ENCODE measurements around the gene SUMF1. TPM values are rescaled to one million over a fixed set of nuclear protein-coding genes. Genes with fewer than 3 reads are reported as not detected.
"Not testable (repeated sequence)": the region's sequence is repeated elsewhere in the genome, so short reads cannot be mapped to it uniquely, and the experiment has no call there.

SUMF1 gene
- total and polyA plus RNA-seq, 12 donors, result 8.0 to 109 (median 39.0) TPM

GRCh38 chr3:4334548-4334947, 132.5 kb downstream of the SUMF1 start:
- no peaks in the 10 kb centered on the region for H3K36me3 ChIP-seq (replicated peaks in 1 of 2)
- H3K9me3 ChIP-seq (replicated peaks in 1 of 3), result no peaks in the 10 kb centered on the region
- 34 to 62% (median 53%) methylated on average over 1 of the region's 1 CpG for WGBS, 4 donors
- TF ChIP-seq CTCF (IDR thresholded peaks at IDR 0.05) (no peak), POLR2A (IDR thresholded peaks at IDR 0.05) (no peak)
- H3K27ac ChIP-seq, result no peak overlapping the region
- no peaks in the 10 kb centered on the region for H3K4me1 ChIP-seq (replicated peaks in 1 of 2)
- DNase-seq, result no peak
- H3K27me3 ChIP-seq, result no peaks in the 10 kb centered on the region
- intact Hi-C loops (cut with DNase I), result no loop called here
- no peak overlapping the region for H3K4me3 ChIP-seq

GRCh38 chr3:4332991-4333390, 134.1 kb downstream of the SUMF1 start:
- no peak for DNase-seq
- Histone ChIP-seq H3K27ac (no peak overlapping the region), H3K4me3 (no peak overlapping the region), H3K27me3 (no peaks in the 10 kb centered on the region), H3K36me3 (replicated peaks in 1 of 2) (no peaks in the 10 kb centered on the region), H3K9me3 (replicated peaks in 1 of 3) (no peaks in the 10 kb centered on the region), H3K4me1 (replicated peaks in 1 of 2) (no peaks in the 10 kb centered on the region)
- TF ChIP-seq POLR2A (IDR thresholded peaks at IDR 0.05), result no peak
- no peak for TF ChIP-seq CTCF (IDR thresholded peaks at IDR 0.05)
- 86 to 93% (median 90%) methylated on average over 2 to 3 of the region's 3 CpGs for WGBS, 4 donors
- intact Hi-C loops (cut with DNase I), result no loop called here

GRCh38 chr3:4332574-4332973, 134.5 kb downstream of the SUMF1 start:
- 76 to 95% (median 90%) methylated on average over 3 of the region's 3 CpGs for WGBS, 4 donors
- no peaks in the 10 kb centered on the region for H3K9me3 ChIP-seq (replicated peaks in 1 of 3)
- H3K4me3 ChIP-seq, result no peak overlapping the region
- no peaks in the 10 kb centered on the region for H3K36me3 ChIP-seq (replicated peaks in 1 of 2)
- H3K4me1 ChIP-seq (replicated peaks in 1 of 2), result no peaks in the 10 kb centered on the region
- no peaks in the 10 kb centered on the region for H3K27me3 ChIP-seq
- TF ChIP-seq CTCF (IDR thresholded peaks at IDR 0.05) (no peak), POLR2A (IDR thresholded peaks at IDR 0.05) (no peak)
- intact Hi-C loops (cut with DNase I), result no loop called here
- no peak for DNase-seq
- H3K27ac ChIP-seq, result no peak overlapping the region

- WGBS, 4 donors, result 93 to 94% (median 94%) methylated on average over 1 of the region's 1 CpG
- TF ChIP-seq CTCF (IDR thresholded peaks at IDR 0.05) (no peak), POLR2A (IDR thresholded peaks at IDR 0.05) (no peak)
- Histone ChIP-seq H3K4me3 (no peak overlapping the region), H3K27me3 (no peaks in the 10 kb centered on the region), H3K9me3 (replicated peaks in 1 of 3) (peaks cover 0 to 3% (median 0%) of the 10 kb centered on the region in 3 donors), H3K36me3 (replicated peaks in 1 of 2) (no peaks in the 10 kb centered on the region), H3K4me1 (replicated peaks in 1 of 2) (no peaks in the 10 kb centered on the region), H3K27ac (no peak overlapping the region)
- intact Hi-C loops (cut with DNase I), result no loop called here
- DNase-seq, result no peak
Observed at GRCh38 chr3:4332111-4332510, 135.0 kb downstream of the SUMF1 start.

GRCh38 chr3:4329806-4330205, 137.3 kb downstream of the SUMF1 start:
- H3K36me3 ChIP-seq (replicated peaks in 1 of 2); H3K4me1 ChIP-seq (replicated peaks in 1 of 2); H3K9me3 ChIP-seq (replicated peaks in 1 of 3); H3K27me3 ChIP-seq; H3K4me3 ChIP-seq; intact Hi-C loops (cut with DNase I); H3K27ac ChIP-seq; DNase-seq: not testable (repeated sequence)

All from adrenal gland (tissue), 12 donors.